Amniotic stem cell (primary cell): ENCODE data around the gene RTEL1.
"Not testable (repeated sequence)": the region's sequence is repeated elsewhere in the genome, so short reads cannot be mapped to it uniquely, and the experiment has no call there.

Experiments used
- DNase-seq: peaks from one replicate; lab custom pipeline; 2025; lab: John Stamatoyannopoulos, UW

RTEL1 gene

GRCh38 chr20:63650486-63650885 is 7.6 kb upstream of the RTEL1 start:
- DNase-seq: not testable (repeated sequence)

- DNase-seq: no peak
Measured at GRCh38 chr20:63651942-63652191, 6.2 kb upstream of the RTEL1 start.

GRCh38 chr20:63652192-63652980 is 5.7 kb upstream of the RTEL1 start:
- no peak for DNase-seq

- peak; percentile 15 for DNase-seq
Measured at GRCh38 chr20:63653041-63653973, 4.8 kb upstream of the RTEL1 start, which contains the start of gene STMN3. Gene STMN3 (minus strand): TSS chr20:63653424. CDS start chr20:63653345, 79 bp downstream.

- DNase-seq: no peak
Measured at GRCh38 chr20:63653974-63654668, 4.0 kb upstream of the RTEL1 start.

GRCh38 chr20:63655249-63655648 is 2.9 kb upstream of the RTEL1 start:
- DNase-seq: no peak

GRCh38 chr20:63656451-63656850 is 1.7 kb upstream of the RTEL1 start:
- DNase-seq: no peak

GRCh38 chr20:63657260-63657936 is 714 bp upstream of the RTEL1 start:
- no peak for DNase-seq

GRCh38 chr20:63658749-63659187 is 656 bp downstream of the RTEL1 start:
- DNase-seq: no peak

- no peak for DNase-seq
Measured at GRCh38 chr20:63659370-63659769, 1.3 kb downstream of the RTEL1 start.

GRCh38 chr20:63660174-63660573 is 2.1 kb downstream of the RTEL1 start:
- DNase-seq: not testable (repeated sequence)

GRCh38 chr20:63660622-63661021 is 2.5 kb downstream of the RTEL1 start:
- no peak for DNase-seq

GRCh38 chr20:63661108-63661507 is 3.0 kb downstream of the RTEL1 start:
- no peak for DNase-seq

- no peak for DNase-seq
Measured at GRCh38 chr20:63661959-63662812, 4.1 kb downstream of the RTEL1 start.

- DNase-seq: no peak
Measured at GRCh38 chr20:63662813-63663189, 4.7 kb downstream of the RTEL1 start.

GRCh38 chr20:63663332-63664066 is 5.4 kb downstream of the RTEL1 start:
- DNase-seq: no peak

- no peak for DNase-seq
Measured at GRCh38 chr20:63664143-63664851, 6.2 kb downstream of the RTEL1 start.

- no peak for DNase-seq
Measured at GRCh38 chr20:63664861-63665594, 6.9 kb downstream of the RTEL1 start.

- DNase-seq: no peak
Measured at GRCh38 chr20:63665708-63666107, 7.6 kb downstream of the RTEL1 start.
